CD4-positive, CD25-positive, alpha-beta regulatory T cell (primary cell): ENCODE results near the gene ADAMTS9. TPM values are rescaled to one million over a fixed set of nuclear protein-coding genes. Genes with fewer than 3 reads are reported as not detected.

Experiments
- ATAC-seq, 2 donors: fragments of 150-1000 bp; cut with Tn5 transposase; one replicate each; pipeline ENCODE4 v1.10.0; 2021; ENCODE audit warnings: low read depth in 2 of 2, moderate number of reproducible peaks in 2 of 2, moderate library complexity in 1 of 2
- DNase-seq, 3 donors: peaks; one replicate each; pipeline versions ENCODE4 v3.0.0 to v3.0.0-alpha.2; 2012 to 2022; ENCODE audit warnings: mixed read lengths in 1 of 3
- H3K27ac ChIP-seq: one replicate; pipeline ENCODE4 v1.7.0; 2013; ENCODE audit warnings: mild to moderate bottlenecking, low read length; ENCODE audit not compliant: insufficient read depth, poor library complexity, severe bottlenecking
- H3K27me3 ChIP-seq: one replicate; pipeline ENCODE4 v1.7.0; 2013; ENCODE audit warnings: low read length; ENCODE audit not compliant: control insufficient read depth, insufficient read depth
- H3K36me3 ChIP-seq: one replicate; pipeline ENCODE4 v1.7.0; 2013; ENCODE audit warnings: mild to moderate bottlenecking, low read length, moderate library complexity; ENCODE audit not compliant: control insufficient read depth, insufficient read depth
- H3K4me1 ChIP-seq: 2 replicates; pipeline ENCODE4 v1.7.0; 2013; ENCODE audit warnings: mild to moderate bottlenecking, low read length; ENCODE audit not compliant: insufficient read depth, control insufficient read depth, poor library complexity, severe bottlenecking
- H3K4me3 ChIP-seq: one replicate; pipeline ENCODE4 v1.7.0; 2013; ENCODE audit warnings: low read depth, mild to moderate bottlenecking, low read length, moderate library complexity
- H3K9me3 ChIP-seq, 2 experiments: 1 replicate in 1 of 2; 2 replicates in 1 of 2; pipeline ENCODE4 v1.7.0; 2013; ENCODE audit warnings: low read length in 2 of 2, mild to moderate bottlenecking in 1 of 2, moderate library complexity in 1 of 2; ENCODE audit not compliant: control insufficient read depth in 2 of 2
- H3K27ac Mint-ChIP-seq, 3 donors: one replicate each; pipeline ENCODE4 v1.8.0; 2020 to 2022; ENCODE audit warnings: mild to moderate bottlenecking in 3 of 3, mixed read lengths in 3 of 3, moderate library complexity in 2 of 3
- H3K27me3 Mint-ChIP-seq: one replicate; pipeline ENCODE4 v1.8.0; 2022; ENCODE audit warnings: mild to moderate bottlenecking, mixed read lengths
- H3K36me3 Mint-ChIP-seq: one replicate; pipeline ENCODE4 v1.8.0; 2020; ENCODE audit warnings: mixed read lengths
- H3K4me1 Mint-ChIP-seq, 4 donors: one replicate each; pipeline ENCODE4 v1.8.0; 2020 to 2022; ENCODE audit warnings: mixed read lengths in 4 of 4, mild to moderate bottlenecking in 1 of 4
- H3K4me3 Mint-ChIP-seq, 4 donors: one replicate each; pipeline ENCODE4 v1.8.0; 2020 to 2022; ENCODE audit warnings: mild to moderate bottlenecking in 4 of 4, mixed read lengths in 4 of 4, moderate library complexity in 3 of 4
- H3K9me3 Mint-ChIP-seq, 7 donors: one replicate each; pipeline ENCODE4 v1.8.0; 2020 to 2022; ENCODE audit warnings: mixed read lengths in 7 of 7, mild to moderate bottlenecking in 3 of 7, moderate library complexity in 2 of 7
- polyA plus RNA-seq, 4 donors: library from polyadenylated mRNA; unstranded; fragments of 300-500 nt; fragmentation: Illumina TruSeq; gene quantifications; one replicate each; pipeline ENCODE4 v1.2.3, GENCODE V29; 2021
- total RNA-seq: library from RNA; stranded (reverse); gene quantifications from one replicate; pipeline ENCODE4 v1.2.3, GENCODE V29; 2022

ADAMTS9 gene
- total and polyA plus RNA-seq, 5 donors from 2014 or later, result 0.12 TPM; not detected in 4

DNA sequence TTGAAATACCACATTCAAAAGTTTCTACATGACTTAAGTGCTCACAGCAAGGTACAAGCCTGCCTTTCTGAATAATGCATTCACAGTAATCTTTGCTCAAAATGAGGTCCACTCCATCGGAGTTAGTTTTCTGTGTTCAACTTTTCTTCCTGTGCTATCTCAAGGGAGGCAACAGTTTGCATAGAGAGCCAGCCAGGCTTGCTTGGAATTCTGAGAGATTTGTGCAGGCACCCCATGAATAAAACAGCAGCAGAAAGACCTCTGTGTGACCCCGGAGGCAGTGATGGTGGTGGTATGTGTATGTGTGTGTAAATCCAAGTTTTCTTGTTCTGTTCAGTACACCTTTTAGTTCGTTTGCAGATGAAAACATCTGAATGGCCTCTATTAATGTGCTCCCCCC is 124.0 kb downstream of the ADAMTS9 start:
- ATAC-seq (no peak), DNase-seq (no peak)
- Mint-ChIP-seq H3K27ac (no peak overlapping the region), H3K4me1 (no peaks in the 10 kb centered on the region), H3K9me3 (peaks cover 0 to 3% (median 0%) of the 10 kb centered on the region in 7 donors), H3K27me3 (no peaks in the 10 kb centered on the region), H3K36me3 (no peaks in the 10 kb centered on the region), H3K4me3 (no peak overlapping the region)
- Histone ChIP-seq H3K4me3 (no peak overlapping the region), H3K4me1 (no peaks in the 10 kb centered on the region), H3K36me3 (no peaks in the 10 kb centered on the region), H3K27ac (no peak overlapping the region), H3K27me3 (no peaks in the 10 kb centered on the region), H3K9me3 (no peaks in the 10 kb centered on the region)

GRCh38 chr3:64561868-64562267 is 125.9 kb downstream of the ADAMTS9 start:
- no peaks in the 10 kb centered on the region for H3K36me3 ChIP-seq
- DNase-seq, result no peak
- Mint-ChIP-seq H3K27me3 (no peaks in the 10 kb centered on the region), H3K9me3 (peaks cover 0 to 3% (median 0%) of the 10 kb centered on the region in 7 donors), H3K4me3 (no peak overlapping the region), H3K4me1 (no peaks in the 10 kb centered on the region), H3K36me3 (no peaks in the 10 kb centered on the region), H3K27ac (no peak overlapping the region)
- H3K4me3 ChIP-seq, result no peak overlapping the region
- H3K9me3 ChIP-seq, result no peaks in the 10 kb centered on the region
- no peaks in the 10 kb centered on the region for H3K4me1 ChIP-seq
- no peak for ATAC-seq
- H3K27me3 ChIP-seq, result no peaks in the 10 kb centered on the region
- no peak overlapping the region for H3K27ac ChIP-seq

- Histone ChIP-seq H3K27me3 (no peaks in the 10 kb centered on the region), H3K36me3 (no peaks in the 10 kb centered on the region), H3K9me3 (no peaks in the 10 kb centered on the region), H3K27ac (no peak overlapping the region), H3K4me3 (no peak overlapping the region), H3K4me1 (no peaks in the 10 kb centered on the region)
- Mint-ChIP-seq H3K36me3 (no peaks in the 10 kb centered on the region), H3K27ac (no peak overlapping the region), H3K4me1 (no peaks in the 10 kb centered on the region), H3K27me3 (no peaks in the 10 kb centered on the region), H3K4me3 (no peak overlapping the region), H3K9me3 (peaks cover 0 to 4% (median 0%) of the 10 kb centered on the region in 7 donors)
- no peak for ATAC-seq
- no peak for DNase-seq
These were observed 126.4 kb downstream of the ADAMTS9 start for GRCh38 chr3:64561325-64561843.

DNA sequence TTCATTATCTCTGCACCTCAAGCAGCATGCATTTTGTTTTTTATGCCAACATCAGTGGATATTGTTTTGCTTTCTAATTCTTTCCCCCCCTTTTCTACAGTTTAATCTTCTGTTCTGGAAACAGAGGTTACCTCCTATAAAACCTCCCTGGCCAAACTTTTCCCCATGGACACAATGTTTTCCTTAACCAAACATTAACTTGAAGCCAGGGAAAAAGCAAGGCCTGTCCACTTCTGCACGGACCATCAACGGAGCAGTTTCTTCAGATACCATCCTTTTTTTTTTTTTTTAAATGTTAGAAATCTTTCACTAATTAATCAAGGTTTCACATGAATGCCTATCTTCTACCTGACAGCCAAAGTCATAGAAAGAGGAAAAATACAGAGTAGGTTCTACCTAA is 127.0 kb downstream of the ADAMTS9 start:
- Mint-ChIP-seq H3K27ac (no peak overlapping the region), H3K27me3 (no peaks in the 10 kb centered on the region), H3K4me1 (no peaks in the 10 kb centered on the region), H3K36me3 (no peaks in the 10 kb centered on the region), H3K4me3 (no peak overlapping the region), H3K9me3 (peaks cover 0 to 4% (median 0%) of the 10 kb centered on the region in 7 donors)
- Histone ChIP-seq H3K4me1 (no peaks in the 10 kb centered on the region), H3K9me3 (no peaks in the 10 kb centered on the region), H3K27ac (no peak overlapping the region), H3K27me3 (no peaks in the 10 kb centered on the region), H3K36me3 (no peaks in the 10 kb centered on the region), H3K4me3 (no peak overlapping the region)
- ATAC-seq (no peak), DNase-seq (no peak)

- H3K36me3 ChIP-seq, result no peaks in the 10 kb centered on the region
- Mint-ChIP-seq H3K36me3 (no peaks in the 10 kb centered on the region), H3K4me3 (no peak overlapping the region), H3K27me3 (no peaks in the 10 kb centered on the region), H3K27ac (no peak overlapping the region), H3K4me1 (no peaks in the 10 kb centered on the region), H3K9me3 (peaks cover 0 to 7% (median 0%) of the 10 kb centered on the region in 7 donors)
- no peaks in the 10 kb centered on the region for H3K9me3 ChIP-seq
- H3K4me3 ChIP-seq, result no peak overlapping the region
- DNase-seq, result no peak
- H3K4me1 ChIP-seq, result no peaks in the 10 kb centered on the region
- no peak for ATAC-seq
- no peaks in the 10 kb centered on the region for H3K27me3 ChIP-seq
- H3K27ac ChIP-seq, result no peak overlapping the region
These were observed 128.2 kb downstream of the ADAMTS9 start for GRCh38 chr3:64559588-64559987.

GRCh38 chr3:64556046-64556445 is 131.8 kb downstream of the ADAMTS9 start:
- no peak for DNase-seq
- H3K4me3 Mint-ChIP-seq, result no peak overlapping the region
- Histone ChIP-seq H3K27me3 (no peaks in the 10 kb centered on the region), H3K4me1 (no peaks in the 10 kb centered on the region), H3K27ac (no peak overlapping the region), H3K9me3 (no peaks in the 10 kb centered on the region), H3K36me3 (no peaks in the 10 kb centered on the region), H3K4me3 (no peak overlapping the region)
- no peaks in the 10 kb centered on the region for H3K27me3 Mint-ChIP-seq
- H3K36me3 Mint-ChIP-seq, result no peaks in the 10 kb centered on the region
- H3K9me3 Mint-ChIP-seq, result peaks cover 0 to 7% (median 1%) of the 10 kb centered on the region in 7 donors
- H3K4me1 Mint-ChIP-seq, result no peaks in the 10 kb centered on the region
- H3K27ac Mint-ChIP-seq, result no peak overlapping the region
- no peak for ATAC-seq

DNA sequence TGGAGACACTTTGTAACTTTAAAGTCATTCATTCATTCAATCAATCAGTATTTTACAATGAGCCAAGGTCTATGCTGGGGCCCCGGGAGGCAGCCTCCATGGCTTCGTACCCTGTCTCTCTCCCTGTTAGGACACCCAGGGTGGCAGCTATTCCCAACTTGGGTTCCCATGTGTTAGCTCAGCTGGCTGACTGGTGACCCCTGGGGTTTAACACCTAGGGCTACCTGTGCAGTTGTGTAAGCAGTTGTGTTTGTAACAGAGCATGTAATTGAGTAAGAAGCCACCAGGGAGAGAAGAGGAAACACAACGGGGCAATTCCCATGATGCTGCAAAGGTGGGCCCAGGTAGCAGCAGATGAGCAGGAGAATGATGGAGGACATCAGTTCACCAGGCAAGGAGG is 132.4 kb downstream of the ADAMTS9 start:
- no peak for ATAC-seq
- H3K27me3 ChIP-seq, result no peaks in the 10 kb centered on the region

DNA sequence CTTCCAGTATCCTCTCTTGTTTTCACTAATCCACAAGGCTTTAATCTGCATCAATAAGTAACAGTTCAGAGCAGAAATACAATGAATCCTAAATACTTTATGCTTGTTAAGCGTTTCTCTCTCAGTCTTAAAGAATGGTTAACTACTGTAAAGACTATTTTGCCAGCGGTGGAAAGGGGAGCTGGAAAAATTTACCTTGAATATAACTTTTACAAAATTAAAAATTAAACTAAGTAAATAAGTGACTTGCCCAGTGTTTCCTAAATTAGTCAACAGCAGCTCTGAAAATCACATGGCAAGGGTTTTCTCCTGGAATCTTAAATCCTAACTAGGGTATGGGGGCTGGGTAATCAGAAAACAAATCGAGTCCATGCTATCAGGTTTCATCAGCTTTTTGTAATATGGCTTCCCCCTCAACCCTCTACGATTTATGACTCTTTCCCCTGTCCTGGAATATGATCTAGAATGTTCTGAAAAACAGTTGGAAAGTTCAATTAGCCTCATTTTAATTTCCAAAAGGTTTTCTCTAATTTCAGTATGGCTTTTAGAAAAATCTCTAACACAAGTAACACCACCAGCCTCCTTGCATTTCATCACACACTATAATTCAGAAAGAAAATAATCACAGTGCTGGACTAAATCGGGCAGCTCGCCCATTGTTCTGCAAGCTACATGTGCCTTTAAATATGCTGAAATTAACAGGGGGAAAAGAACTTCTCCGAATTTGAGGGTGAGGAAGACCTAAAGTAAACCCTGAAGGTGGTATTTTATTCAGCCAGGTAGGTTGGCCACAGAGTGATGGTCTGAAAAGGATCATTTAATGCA is 133.5 kb downstream of the ADAMTS9 start:
- H3K4me3 Mint-ChIP-seq, result no peak overlapping the region
- no peaks in the 10 kb centered on the region for H3K36me3 Mint-ChIP-seq
- peaks cover 0 to 7% (median 0%) of the 10 kb centered on the region in 7 donors for H3K9me3 Mint-ChIP-seq
- Histone ChIP-seq H3K9me3 (no peaks in the 10 kb centered on the region), H3K4me1 (no peaks in the 10 kb centered on the region), H3K27ac (no peak overlapping the region), H3K27me3 (no peaks in the 10 kb centered on the region), H3K36me3 (no peaks in the 10 kb centered on the region), H3K4me3 (no peak overlapping the region)
- H3K27ac Mint-ChIP-seq, result no peak overlapping the region
- DNase-seq, result no peak
- no peaks in the 10 kb centered on the region for H3K4me1 Mint-ChIP-seq
- H3K27me3 Mint-ChIP-seq, result no peaks in the 10 kb centered on the region
- ATAC-seq, result no peak

More for the DNA sequence above, 132.4 kb downstream of the ADAMTS9 start:
- no peak for DNase-seq
- peaks cover 0 to 7% (median 1%) of the 10 kb centered on the region in 7 donors for H3K9me3 Mint-ChIP-seq
- no peaks in the 10 kb centered on the region for H3K36me3 Mint-ChIP-seq
- H3K27ac Mint-ChIP-seq, result no peak overlapping the region
- no peaks in the 10 kb centered on the region for H3K4me1 Mint-ChIP-seq
- H3K9me3 ChIP-seq, result no peaks in the 10 kb centered on the region
- H3K4me1 ChIP-seq, result no peaks in the 10 kb centered on the region
- no peaks in the 10 kb centered on the region for H3K27me3 Mint-ChIP-seq
- H3K36me3 ChIP-seq, result no peaks in the 10 kb centered on the region
- H3K4me3 Mint-ChIP-seq, result no peak overlapping the region
- no peak overlapping the region for H3K4me3 ChIP-seq
- no peak overlapping the region for H3K27ac ChIP-seq
